Measurements from ENCODE around the gene TCP1.

Gene TCP1

DNA sequence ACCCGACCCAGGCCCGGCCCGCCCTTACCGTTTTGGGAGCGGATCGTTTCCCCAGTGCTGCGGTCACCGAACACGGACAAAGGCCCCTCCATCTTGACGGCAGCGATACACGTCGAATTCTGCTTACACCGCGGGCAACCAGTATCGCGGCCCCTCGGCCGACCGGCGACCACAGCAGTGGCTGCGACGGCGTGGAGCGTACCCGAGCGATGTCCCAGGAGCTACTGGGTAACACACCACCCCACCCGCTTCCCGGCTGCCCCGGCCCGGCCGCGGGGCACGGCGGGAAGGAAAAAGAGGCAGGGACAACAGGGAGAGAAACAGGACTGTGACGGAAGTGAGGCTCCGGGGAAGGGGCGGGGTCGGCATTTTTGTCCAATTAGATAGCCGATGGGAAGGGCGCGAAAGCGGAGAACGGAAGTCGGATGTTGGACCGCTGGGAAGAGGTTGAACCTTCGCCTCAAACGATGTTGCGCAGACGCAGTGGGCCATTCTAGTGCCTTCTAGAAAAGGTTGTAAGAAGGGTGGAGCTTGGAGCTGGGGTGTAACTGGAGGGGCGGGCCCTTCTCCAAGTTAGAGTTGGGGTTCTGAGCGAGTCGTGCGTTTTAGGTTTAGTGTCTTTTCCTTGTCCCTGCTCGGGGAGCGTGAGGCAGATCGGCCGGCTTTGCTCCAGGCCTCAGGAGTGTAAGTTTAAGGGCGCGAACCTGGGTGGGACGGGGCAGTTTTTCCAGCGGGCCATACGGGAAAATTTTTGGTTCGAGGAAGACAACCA is at the start of gene TCP1:
Gene TCP1, minus strand, starts transcription at position 226 of the 772 bp plus-strand sequence. Its CDS starts 134 bp downstream, at position 92.
- Histone ChIP-seq H3K9me3 (ENCODE audit: severe bottlenecking) (no peaks in the 10 kb centered on the region), H3K27ac (peak within 1 kb of the TSS; percentile 94), H3K36me3 (peaks cover 71% of the 10 kb centered on the region), H3K27me3 (ENCODE audit: insufficient read depth, low read depth, severe bottlenecking) (no peaks in the 10 kb centered on the region), H3K4me3 (ENCODE audit: low read depth, low read length) (peak within 1 kb of the TSS; percentile 77)
- peak; percentile 99 for DNase-seq
- TF ChIP-seq, protein P1, sequence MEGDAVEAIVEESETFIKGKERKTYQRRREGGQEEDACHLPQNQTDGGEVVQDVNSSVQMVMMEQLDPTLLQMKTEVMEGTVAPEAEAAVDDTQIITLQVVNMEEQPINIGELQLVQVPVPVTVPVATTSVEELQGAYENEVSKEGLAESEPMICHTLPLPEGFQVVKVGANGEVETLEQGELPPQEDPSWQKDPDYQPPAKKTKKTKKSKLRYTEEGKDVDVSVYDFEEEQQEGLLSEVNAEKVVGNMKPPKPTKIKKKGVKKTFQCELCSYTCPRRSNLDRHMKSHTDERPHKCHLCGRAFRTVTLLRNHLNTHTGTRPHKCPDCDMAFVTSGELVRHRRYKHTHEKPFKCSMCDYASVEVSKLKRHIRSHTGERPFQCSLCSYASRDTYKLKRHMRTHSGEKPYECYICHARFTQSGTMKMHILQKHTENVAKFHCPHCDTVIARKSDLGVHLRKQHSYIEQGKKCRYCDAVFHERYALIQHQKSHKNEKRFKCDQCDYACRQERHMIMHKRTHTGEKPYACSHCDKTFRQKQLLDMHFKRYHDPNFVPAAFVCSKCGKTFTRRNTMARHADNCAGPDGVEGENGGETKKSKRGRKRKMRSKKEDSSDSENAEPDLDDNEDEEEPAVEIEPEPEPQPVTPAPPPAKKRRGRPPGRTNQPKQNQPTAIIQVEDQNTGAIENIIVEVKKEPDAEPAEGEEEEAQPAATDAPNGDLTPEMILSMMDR (IDR thresholded peaks at IDR 0.05; ENCODE audit: low read depth, low read length), result no peak

DNA sequence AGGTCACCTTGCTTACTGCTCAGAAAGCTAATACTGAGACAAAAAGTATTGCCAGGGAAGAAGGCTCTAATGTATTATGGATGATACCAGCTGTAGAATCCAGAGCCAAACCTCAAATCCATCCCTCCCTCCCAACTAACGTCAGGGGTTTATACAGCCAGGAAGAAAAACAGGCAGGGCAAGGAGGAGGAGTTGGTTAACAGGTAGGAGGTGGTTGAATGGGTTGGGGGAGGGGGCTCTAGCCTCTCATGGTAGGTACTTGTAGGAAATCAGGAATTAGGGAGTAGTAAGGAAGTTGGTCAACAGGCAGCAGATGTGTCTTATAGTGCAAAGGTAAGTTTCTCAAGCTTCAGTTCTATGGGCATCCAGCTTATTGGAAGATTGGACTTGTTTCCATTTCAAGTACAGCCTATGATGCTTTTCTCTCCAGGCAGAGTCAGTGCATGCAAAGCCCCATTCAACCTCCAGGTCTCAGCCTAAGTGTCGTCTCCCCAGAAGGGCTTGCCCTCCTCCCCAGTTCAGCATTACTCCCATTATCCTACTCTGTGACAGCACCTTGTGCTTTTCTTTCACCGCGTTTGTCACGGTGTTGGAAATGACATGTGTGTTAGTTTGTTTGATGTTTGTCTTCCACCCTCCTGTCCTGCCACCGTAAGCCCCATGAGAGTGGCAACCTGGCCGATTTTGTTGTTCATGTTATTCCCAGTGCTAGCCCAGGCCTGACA is 48.8 kb upstream of the TCP1 start:
- Histone ChIP-seq H3K36me3 (no peaks in the 10 kb centered on the region), H3K27me3 (ENCODE audit: insufficient read depth, low read depth, severe bottlenecking) (no peaks in the 10 kb centered on the region), H3K9me3 (ENCODE audit: severe bottlenecking) (no peaks in the 10 kb centered on the region), H3K4me3 (ENCODE audit: low read depth, low read length) (no peak overlapping the region), H3K27ac (no peak overlapping the region)
- DNase-seq, result no peak
- TF ChIP-seq, protein P1 (IDR thresholded peaks at IDR 0.05; ENCODE audit: low read depth, low read length), result no peak

DNA sequence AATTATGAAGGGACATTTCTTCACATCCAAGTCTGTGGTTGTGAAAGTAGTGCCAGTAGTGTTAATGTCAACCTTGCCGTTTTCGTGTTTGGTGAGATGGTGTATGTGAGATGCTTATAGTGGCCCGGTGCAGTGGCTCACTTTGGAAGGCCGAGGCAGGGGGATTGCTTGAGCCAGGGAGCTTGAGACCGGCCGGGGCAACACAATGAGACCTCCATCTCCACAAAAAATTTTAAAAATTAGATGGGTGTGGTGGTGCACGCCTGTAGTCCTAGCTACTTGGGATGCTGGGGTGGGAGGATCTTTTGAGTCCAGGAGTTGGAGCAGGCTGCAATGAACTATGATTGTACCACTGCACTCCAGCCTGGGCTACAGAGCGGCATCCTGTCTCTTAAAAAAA is 48.1 kb upstream of the TCP1 start:
- H3K36me3 ChIP-seq, result no peaks in the 10 kb centered on the region
- no peaks in the 10 kb centered on the region for H3K9me3 ChIP-seq (ENCODE audit: severe bottlenecking)
- no peak for DNase-seq
- TF ChIP-seq, protein P1 (IDR thresholded peaks at IDR 0.05; ENCODE audit: low read depth, low read length), result no peak
- H3K27ac ChIP-seq, result no peak overlapping the region
- no peak overlapping the region for H3K4me3 ChIP-seq (ENCODE audit: low read depth, low read length)
- H3K27me3 ChIP-seq (ENCODE audit: insufficient read depth, low read depth, severe bottlenecking), result no peaks in the 10 kb centered on the region

DNA sequence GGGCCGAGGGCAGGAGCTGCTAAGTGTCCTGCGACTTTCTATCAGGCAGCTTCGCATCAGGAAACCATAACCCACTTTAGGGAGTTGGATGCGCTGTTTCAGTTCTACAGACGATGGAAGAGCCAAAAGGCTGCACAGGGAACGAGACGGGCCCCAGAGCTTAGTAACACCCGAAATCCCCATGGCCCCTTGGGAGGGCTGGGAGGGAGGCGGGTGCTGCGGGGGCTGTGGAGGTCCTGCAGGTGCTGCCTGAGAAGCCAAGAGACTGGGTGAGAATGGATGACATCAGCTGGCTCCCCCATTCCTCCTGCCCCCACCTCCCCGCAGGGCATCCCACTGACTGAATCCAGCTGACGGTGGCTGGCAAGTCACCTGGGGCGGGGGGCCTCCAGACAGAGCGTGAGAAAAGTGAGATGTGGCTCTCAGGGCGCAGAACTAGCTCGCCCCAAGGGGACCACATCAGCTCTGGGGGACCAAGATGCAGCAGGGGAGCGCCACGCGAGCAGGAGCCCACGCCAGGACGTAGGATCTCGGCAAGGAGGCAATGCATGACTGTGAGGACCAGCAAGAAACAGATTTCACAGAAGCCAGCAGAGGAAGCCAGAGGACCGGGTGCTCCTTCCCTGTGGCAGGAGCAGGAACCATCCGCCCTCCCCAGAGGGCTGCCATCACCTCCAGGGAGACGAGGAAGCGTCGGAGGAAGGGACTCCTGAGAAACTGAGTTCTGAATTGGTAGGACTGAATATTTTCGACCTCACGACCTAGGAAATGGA is 47.5 kb upstream of the TCP1 start:
- H3K4me3 ChIP-seq (ENCODE audit: low read depth, low read length), result no peak overlapping the region
- TF ChIP-seq, protein P1 (IDR thresholded peaks at IDR 0.05; ENCODE audit: low read depth, low read length), result no peak
- H3K9me3 ChIP-seq (ENCODE audit: severe bottlenecking), result no peaks in the 10 kb centered on the region
- H3K27me3 ChIP-seq (ENCODE audit: insufficient read depth, low read depth, severe bottlenecking), result no peaks in the 10 kb centered on the region
- no peak overlapping the region for H3K27ac ChIP-seq
- no peaks in the 10 kb centered on the region for H3K36me3 ChIP-seq
- DNase-seq, result no peak

DNA sequence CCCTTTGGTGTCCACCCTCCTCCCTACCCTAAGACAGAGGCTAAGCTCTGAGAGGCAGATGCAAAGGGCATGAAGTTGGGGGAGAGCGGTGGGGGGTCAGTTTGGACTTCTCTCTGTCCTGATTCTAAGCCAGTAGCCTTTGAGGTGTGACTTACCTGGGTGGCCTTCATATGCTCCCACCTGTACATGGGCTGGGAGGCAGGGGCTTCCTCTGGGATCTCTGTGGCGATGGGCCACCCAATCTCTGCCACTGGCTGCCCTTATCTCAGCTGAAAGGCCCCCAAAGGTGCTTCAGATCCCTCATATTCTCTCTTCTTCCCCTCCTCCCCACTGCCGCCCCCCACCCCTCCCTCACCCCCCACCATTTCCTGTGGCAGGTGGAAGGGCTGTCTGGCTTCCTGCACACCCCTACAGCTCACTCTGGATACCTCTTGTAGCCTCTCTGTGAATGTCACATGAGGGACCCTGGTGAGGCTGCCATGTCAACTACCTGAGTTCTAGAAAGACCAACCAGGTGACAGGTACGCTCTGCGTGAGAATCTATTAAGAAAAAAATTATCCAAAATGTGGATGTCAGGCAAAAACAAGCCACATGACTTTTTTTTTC is 44.7 kb upstream of the TCP1 start:
- Histone ChIP-seq H3K27me3 (ENCODE audit: insufficient read depth, low read depth, severe bottlenecking) (no peaks in the 10 kb centered on the region), H3K36me3 (no peaks in the 10 kb centered on the region), H3K27ac (no peak overlapping the region), H3K4me3 (ENCODE audit: low read depth, low read length) (no peak overlapping the region), H3K9me3 (ENCODE audit: severe bottlenecking) (no peaks in the 10 kb centered on the region)
- TF ChIP-seq, protein P1 (IDR thresholded peaks at IDR 0.05; ENCODE audit: low read depth, low read length), result no peak
- DNase-seq, result no peak
